GM11168 (cell line): ENCODE measurements around the gene TCEAL3.
"Not testable (repeated sequence)": the region's sequence is repeated elsewhere in the genome, so short reads cannot be mapped to it uniquely, and the experiment has no call there.

ENCODE experiments used
- in situ Hi-C: fragments of 300-500 bp; cut with MboI; formaldehyde crosslinking; loops from one replicate; pipeline ENCODE4 v1.12.0; 2022; ENCODE audit warnings: low sequenced_read_pairs; ENCODE audit not compliant: unreplicated experiment

Gene TCEAL3

GRCh38 chrX:103658681-103659433 is 51.1 kb downstream of the TCEAL3 start:
- in situ Hi-C loops, result no loop called here

DNA sequence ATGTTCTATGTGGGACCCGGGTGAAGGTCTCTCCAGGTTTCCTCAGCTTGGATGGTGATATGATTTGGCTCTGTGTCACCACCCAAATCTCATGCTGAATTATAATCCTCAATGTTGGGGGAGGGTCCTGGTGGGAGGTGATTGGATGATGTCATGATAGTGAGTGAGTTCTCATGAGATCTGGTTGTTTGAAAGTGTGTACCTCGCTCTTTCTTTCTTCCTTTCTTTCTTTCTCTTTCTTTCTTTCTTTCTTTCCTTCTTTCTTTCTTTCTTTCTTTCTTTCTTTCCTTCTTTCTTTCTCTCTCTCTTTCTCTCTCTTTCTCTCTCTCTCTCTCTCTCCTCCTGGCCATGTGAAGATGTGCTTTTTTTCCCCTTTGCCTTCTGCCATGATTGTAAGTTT is 51.7 kb downstream of the TCEAL3 start:
- in situ Hi-C loops, result not testable (repeated sequence)
